Measurements from ENCODE around the gene NDUFA13. TPM values are rescaled to one million over a fixed set of nuclear protein-coding genes. Genes with fewer than 3 reads are reported as not detected.

The NDUFA13 gene
- total RNA-seq, 4 donors from 2014 or later = 57.4 to 97.2 (median 63.9) TPM

DNA sequence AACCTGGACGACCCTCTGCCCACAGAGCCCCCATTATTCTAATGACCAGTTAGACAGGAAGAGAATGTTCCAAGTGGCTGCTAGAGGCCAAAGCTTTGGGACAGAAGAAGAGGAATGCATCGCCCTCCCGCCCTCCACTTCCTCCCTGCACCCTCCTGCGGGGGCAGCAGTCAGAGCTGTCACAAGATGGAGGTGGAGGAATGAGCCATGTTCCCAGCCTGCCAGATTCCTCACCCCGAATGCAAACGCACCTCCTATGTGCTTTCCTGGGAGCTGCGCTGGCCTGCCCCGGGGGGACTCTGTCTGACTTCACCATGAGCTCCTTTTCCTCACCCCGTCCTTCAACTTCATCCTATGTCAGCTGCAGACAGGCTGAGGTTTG lies 14.4 kb downstream of the NDUFA13 start:
- no peak for DNase-seq (ENCODE audit: low spot score)
- TF ChIP-seq, protein P1, sequence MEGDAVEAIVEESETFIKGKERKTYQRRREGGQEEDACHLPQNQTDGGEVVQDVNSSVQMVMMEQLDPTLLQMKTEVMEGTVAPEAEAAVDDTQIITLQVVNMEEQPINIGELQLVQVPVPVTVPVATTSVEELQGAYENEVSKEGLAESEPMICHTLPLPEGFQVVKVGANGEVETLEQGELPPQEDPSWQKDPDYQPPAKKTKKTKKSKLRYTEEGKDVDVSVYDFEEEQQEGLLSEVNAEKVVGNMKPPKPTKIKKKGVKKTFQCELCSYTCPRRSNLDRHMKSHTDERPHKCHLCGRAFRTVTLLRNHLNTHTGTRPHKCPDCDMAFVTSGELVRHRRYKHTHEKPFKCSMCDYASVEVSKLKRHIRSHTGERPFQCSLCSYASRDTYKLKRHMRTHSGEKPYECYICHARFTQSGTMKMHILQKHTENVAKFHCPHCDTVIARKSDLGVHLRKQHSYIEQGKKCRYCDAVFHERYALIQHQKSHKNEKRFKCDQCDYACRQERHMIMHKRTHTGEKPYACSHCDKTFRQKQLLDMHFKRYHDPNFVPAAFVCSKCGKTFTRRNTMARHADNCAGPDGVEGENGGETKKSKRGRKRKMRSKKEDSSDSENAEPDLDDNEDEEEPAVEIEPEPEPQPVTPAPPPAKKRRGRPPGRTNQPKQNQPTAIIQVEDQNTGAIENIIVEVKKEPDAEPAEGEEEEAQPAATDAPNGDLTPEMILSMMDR (IDR thresholded peaks at IDR 0.05) = no peak
- no peak for ATAC-seq (ENCODE audit: low FRiP score)

DNA sequence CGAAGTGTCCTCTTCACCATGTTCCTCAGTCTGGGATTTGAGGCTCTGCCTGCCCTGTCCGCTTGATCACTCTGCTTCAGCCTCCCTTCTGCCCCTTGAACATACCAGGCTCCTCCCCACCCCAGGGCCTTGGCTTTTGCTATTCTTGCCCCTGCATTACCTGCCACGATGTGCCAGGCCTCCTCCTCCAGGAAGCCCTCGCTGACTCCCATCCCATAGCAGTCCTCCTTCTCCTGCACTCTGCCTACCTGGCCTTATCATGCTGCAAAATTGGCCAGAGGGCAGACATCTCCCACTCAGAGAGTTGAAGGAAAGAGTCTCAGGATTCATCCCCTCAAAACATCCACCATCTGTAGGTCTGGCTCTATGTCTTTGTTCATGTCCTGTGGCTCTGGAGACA lies 14.9 kb downstream of the NDUFA13 start:
- no peak for ATAC-seq (ENCODE audit: low FRiP score)
- TF ChIP-seq, protein P1 (IDR thresholded peaks at IDR 0.05) = no peak
- no peak for DNase-seq (ENCODE audit: low spot score)

DNA sequence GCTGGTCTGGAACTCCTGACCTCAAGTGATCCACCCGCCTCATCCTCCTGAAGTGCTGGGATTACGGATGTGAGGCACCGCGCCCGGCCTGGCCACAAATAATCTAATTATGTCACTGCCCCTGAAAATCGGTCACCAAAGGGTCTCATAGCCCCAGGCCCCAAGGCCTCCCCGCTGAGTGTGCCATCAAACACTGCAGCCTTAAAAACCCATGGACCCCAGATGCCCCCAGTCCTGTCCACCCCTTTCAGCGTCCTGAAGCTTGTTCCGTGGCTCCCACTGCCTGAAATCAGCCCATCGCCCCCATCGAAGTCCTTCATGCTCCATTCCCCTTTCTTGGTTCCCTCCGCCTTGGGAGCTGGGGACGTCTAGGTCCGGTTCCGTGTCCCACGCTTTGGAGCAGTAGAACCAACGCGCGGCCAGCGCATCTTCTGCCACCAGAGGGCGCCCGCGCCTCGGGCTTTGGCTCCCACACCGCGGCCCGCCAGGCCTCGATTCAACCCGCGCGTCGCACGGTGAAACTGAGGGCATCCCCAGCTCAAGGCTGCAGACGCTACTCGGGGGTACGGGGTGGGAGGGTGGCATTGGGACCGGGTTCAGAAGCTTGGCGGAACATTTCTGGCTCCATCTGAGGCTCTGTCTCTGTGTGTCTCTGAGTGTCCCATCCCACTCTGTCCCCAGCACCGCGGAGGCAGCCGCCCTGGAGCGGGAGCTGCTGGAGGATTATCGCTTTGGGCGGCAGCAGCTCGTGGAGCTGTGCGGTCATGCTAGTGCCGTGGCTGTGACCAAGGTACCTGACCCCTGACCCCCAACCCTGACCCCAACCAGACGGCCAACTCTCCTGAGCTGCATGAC lies 16.2 kb downstream of the NDUFA13 start:
- DNase-seq (ENCODE audit: low spot score) (peak; percentile 82), ATAC-seq (ENCODE audit: low FRiP score) (peak; percentile 49)
- TF ChIP-seq, protein P1 (IDR thresholded peaks at IDR 0.05) = peak in 2 of 3 donors; percentile 63

DNA sequence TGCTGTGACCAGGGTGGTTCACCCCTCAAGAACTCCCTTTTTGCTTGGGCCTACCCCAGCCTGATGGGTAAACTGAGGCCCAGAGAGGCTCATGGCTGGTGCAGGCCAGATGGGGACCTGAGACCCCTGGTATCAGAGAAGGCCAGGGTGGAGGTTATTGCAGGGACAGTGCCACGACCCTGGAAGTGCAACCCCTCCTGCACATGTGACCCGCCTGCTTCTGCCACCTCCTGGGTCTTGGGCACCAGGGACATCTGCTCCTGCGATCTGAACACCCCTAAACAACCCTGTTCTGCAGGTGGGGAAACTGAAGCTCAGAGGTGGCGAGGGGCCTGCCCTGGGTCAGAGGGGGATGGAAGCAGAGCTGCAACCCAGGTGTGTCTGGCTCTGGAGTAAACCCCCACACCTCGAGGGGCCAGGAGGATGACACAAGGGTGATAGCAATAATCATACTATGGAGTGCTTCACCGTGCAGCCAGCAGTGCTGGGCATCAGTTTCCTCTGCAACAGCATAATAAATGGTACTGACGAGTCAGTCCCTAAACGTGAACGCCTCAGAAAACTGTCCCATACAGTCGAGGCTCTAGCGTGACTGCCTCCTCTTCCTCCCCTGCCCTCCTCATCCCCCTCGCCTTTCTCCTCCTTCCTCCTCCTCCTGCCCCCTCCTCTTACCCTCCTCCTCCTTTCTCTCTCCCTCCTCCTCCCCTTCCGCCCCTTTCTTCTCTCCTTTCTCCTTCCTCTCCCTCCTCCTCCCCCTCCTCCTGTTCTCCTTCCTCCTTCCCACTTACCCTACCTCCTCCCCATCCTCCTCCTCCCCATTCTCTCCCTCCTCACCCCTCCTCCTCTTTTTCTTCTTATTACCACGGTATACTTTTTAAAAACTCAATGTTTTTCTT lies 17.0 kb downstream of the NDUFA13 start:
- ATAC-seq (ENCODE audit: low FRiP score) (peak; percentile 3), DNase-seq (ENCODE audit: low spot score) (no peak)
- TF ChIP-seq, protein P1 (IDR thresholded peaks at IDR 0.05) = no peak

DNA sequence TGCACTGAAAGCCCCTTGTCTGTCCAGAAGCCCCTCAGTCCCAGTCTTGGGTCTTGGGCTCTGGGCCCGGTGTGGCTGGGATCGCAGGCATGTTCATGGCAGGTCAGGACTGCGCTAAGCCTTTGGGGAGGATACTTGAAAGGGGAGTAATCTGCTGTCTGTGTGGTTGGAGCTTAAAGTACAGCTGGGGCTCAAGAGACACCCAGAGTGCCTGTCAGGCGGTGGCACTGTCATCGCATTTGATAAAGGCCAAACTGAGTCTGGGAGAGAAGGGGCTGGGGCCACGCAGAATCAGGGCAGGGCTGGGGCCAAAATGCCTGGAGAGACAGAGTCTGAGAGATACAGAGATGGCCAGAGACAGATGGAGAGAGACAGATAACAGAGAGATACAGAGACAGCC lies 17.8 kb downstream of the NDUFA13 start:
- TF ChIP-seq, protein P1 (IDR thresholded peaks at IDR 0.05) = no peak
- no peak for ATAC-seq (ENCODE audit: low FRiP score)
- DNase-seq (ENCODE audit: low spot score) = no peak

DNA sequence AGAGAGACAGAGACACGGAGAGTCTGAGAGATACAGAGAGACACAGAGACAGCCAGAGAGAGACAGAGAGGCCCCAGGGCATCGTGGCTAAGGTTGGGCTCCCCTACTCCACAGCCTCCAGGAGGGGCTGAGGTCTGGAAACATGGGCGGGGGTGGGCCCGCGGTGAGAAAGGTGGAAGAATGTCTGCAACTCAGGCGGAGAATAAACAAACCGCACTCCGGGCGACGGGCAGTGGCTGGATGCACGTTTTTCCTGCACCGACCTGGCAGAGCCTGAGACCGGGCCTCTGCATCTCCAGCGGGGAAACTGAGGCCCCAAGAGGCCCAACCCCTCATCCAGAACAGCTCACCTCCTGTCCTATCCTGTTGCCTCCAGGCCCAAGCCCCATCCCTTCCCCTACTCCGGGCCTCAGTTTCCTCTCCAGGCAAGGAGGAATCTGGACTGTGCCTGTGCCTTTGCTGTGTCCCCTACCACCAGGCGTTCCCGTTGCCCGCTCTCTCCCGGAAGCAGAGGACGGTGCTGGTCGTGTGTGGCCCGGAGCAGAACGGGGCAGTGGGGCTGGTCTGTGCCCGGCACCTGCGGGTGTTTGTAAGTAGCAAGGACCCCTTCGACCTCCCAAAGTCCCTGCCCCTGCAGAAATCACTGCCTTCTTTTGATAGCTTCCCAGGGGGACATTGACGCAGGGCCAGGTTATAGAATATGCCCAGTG lies 18.7 kb downstream of the NDUFA13 start:
- ATAC-seq (ENCODE audit: low FRiP score) (no peak), DNase-seq (ENCODE audit: low spot score) (no peak)
- TF ChIP-seq, protein P1 (IDR thresholded peaks at IDR 0.05) = no peak
